ENCODE measurements around the gene TLE5. TPM values are rescaled to one million over a fixed set of nuclear protein-coding genes. Genes with fewer than 3 reads are reported as not detected.
"Not testable (repeated sequence)": the region's sequence is repeated elsewhere in the genome, so short reads cannot be mapped to it uniquely, and the experiment has no call there.

The TLE5 gene
- total RNA-seq, 4 donors from 2014 or later = 502 to 905 (median 558) TPM

DNA sequence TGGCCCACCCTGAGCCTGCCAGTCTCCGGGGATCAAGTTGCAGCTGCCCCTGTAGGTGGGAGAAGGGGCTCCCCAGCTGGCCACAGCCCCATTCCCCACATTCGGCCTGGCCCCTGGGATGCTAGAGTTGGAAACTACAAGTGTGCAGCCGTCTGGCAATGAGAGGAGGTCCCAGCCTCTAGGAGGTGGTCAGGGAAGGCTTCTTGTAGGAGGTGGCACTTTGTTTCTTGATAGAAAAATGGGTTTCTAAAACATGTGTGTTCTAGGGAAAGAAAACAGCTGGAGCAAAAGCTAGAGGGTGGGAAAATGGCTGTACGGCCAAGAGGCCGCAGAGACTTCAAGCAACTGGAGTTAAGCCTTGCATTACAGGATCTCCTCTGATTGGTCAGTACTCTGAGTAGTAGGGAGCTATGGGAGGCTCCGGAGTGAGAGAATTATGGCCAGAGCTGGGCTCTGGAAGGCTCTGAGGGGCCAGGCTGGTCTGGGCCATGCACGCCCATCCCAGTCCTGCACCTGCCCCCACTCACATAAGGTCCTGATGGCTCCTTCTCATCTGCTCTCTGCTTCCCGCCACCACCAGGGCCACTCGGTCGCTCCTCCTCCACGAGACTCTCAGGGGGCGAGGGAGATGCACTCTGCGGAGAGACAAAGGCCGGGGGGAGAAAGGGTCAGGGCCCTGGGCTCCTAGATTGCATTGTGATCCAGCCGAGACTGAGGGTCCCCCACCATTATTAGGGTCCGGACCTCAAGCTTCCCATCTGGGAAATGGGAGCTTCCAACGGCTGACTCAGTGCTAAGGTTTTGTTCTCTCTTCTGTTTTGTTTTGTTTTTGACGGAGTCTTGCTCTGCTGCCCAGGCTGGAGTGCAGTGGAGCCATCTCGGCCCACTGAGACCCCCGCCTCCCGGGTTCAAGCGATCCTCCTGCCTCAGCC is 46.9 kb downstream of the TLE5 start:
- no peak for ATAC-seq
- Histone ChIP-seq H3K4me1 (no peaks in the 10 kb centered on the region), H3K4me3 (no peak overlapping the region), H3K27me3 (no peaks in the 10 kb centered on the region), H3K9me3 (no peaks in the 10 kb centered on the region), H3K36me3 (peaks cover 0 to 68% of the 10 kb centered on the region in 2 donors), H3K27ac (no peak overlapping the region)
- 84% methylated on average over 10 of the region's 22 CpGs; no CpG with 5 or more reads in 1 of the 2 donors for WGBS, 2 donors (ENCODE audit: low coverage in 1 of 2)
- TF ChIP-seq, protein P1, sequence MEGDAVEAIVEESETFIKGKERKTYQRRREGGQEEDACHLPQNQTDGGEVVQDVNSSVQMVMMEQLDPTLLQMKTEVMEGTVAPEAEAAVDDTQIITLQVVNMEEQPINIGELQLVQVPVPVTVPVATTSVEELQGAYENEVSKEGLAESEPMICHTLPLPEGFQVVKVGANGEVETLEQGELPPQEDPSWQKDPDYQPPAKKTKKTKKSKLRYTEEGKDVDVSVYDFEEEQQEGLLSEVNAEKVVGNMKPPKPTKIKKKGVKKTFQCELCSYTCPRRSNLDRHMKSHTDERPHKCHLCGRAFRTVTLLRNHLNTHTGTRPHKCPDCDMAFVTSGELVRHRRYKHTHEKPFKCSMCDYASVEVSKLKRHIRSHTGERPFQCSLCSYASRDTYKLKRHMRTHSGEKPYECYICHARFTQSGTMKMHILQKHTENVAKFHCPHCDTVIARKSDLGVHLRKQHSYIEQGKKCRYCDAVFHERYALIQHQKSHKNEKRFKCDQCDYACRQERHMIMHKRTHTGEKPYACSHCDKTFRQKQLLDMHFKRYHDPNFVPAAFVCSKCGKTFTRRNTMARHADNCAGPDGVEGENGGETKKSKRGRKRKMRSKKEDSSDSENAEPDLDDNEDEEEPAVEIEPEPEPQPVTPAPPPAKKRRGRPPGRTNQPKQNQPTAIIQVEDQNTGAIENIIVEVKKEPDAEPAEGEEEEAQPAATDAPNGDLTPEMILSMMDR (IDR thresholded peaks at IDR 0.05) = no peak
- no peak for TF ChIP-seq POLR2AphosphoS5 (IDR thresholded peaks at IDR 0.05)
- TF ChIP-seq POLR2A (IDR thresholded peaks at IDR 0.05) = no peak
- TF ChIP-seq EP300 (IDR thresholded peaks at IDR 0.05) = no peak

DNA sequence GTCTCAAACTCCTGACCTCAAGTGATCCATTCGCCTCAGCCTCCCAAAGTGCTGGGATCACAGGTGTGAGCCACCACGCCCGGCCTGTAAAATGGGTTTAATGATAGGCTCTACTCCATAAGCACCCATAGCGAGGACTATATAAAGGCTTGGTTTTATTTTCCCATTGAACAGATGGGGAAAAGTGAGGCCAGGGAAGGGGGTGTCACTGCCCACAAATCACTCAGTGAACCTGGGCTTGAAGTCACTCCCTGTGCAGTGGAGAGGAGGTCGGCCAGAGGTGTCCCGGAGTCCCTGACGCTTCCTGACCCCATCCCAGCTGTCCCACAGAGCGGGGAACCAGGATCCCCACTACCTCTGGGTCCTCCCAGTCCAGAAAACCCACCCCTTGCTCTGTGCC is 48.2 kb downstream of the TLE5 start:
- no peak for ATAC-seq
- WGBS, 2 donors (ENCODE audit: low coverage in 1 of 2) = 91% methylated on average over 5 of the region's 8 CpGs; no CpG with 5 or more reads in 1 of the 2 donors
- TF ChIP-seq EP300 (IDR thresholded peaks at IDR 0.05) (no peak), POLR2AphosphoS5 (IDR thresholded peaks at IDR 0.05) (no peak), POLR2A (IDR thresholded peaks at IDR 0.05) (no peak)
- TF ChIP-seq, protein P1 (IDR thresholded peaks at IDR 0.05) = no peak
- Histone ChIP-seq H3K4me1 (no peaks in the 10 kb centered on the region), H3K9me3 (no peaks in the 10 kb centered on the region), H3K36me3 (peaks cover 0 to 66% of the 10 kb centered on the region in 2 donors), H3K4me3 (no peak overlapping the region), H3K27ac (no peak overlapping the region), H3K27me3 (no peaks in the 10 kb centered on the region)

DNA sequence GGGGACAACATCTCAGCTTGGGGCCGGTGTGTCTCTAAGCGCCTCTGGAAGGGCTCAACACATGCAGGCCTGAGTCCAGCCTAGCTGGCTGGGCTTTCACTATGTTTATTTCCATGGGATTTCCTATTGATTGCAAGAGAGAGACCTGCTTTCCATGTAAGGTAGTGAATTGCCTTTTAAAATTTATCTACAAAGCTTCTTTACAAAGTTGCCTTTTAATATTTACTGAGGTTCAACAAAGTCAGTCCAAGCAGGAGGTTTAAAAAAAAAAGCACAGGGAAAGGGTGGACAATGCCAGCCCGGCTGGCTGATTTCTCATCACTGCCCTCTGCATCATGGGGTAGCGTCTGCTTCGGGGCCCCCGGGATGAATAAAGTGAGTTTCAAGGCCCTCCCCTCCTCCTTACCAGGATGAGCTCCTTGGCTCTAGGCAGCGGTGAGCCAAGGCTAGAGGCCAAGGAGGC is 49.0 kb downstream of the TLE5 start:
- no peaks in the 10 kb centered on the region for H3K27me3 ChIP-seq
- H3K36me3 ChIP-seq = peaks cover 0 to 70% of the 10 kb centered on the region in 2 donors
- 22 to 45% methylated on average over 2 to 6 of the region's 7 CpGs for WGBS, 2 donors (ENCODE audit: low coverage in 1 of 2)
- H3K4me1 ChIP-seq = no peaks in the 10 kb centered on the region
- H3K4me3 ChIP-seq = no peak overlapping the region
- ATAC-seq = no peak
- H3K27ac ChIP-seq = no peak overlapping the region
- H3K9me3 ChIP-seq = no peaks in the 10 kb centered on the region
- TF ChIP-seq EP300 (IDR thresholded peaks at IDR 0.05) (no peak), POLR2A (IDR thresholded peaks at IDR 0.05) (no peak), POLR2AphosphoS5 (IDR thresholded peaks at IDR 0.05) (no peak)
- TF ChIP-seq, protein P1 (IDR thresholded peaks at IDR 0.05) = no peak

DNA sequence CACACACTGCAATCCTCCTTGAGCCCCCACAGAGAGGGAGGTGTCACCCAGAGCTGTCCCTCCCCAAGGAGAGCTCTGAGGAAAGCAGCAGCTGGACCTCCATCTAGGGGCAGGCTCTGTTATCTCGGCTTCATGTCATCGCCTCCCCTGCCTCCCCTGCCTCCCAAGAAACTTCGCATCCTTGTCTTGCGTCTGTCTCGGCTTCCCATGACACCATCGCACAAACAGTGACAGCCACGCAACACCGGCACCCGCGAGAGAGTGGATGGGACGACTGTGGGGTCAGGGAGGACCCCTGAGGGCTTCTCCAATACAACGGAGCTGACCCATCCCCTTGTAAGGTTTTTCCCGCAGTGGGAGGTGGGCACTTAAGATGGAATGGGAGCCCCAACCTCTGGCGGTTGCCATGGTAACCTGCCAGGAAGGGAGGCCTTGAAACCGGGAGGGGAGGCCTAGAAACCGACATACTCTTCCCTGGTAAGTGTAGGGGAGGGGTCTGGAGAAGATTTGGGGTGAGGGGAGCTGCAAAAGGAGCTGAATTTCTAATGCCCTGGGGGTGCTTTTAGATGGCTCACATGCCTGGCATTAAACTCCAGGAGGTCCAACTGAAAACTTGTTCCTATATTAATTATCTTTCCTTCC is 49.6 kb downstream of the TLE5 start:
- 65 to 88% methylated on average over 2 to 4 of the region's 16 CpGs for WGBS, 2 donors (ENCODE audit: low coverage in 1 of 2)
- Histone ChIP-seq H3K4me1 (no peaks in the 10 kb centered on the region), H3K9me3 (no peaks in the 10 kb centered on the region), H3K27me3 (no peaks in the 10 kb centered on the region), H3K36me3 (peaks cover 0 to 76% of the 10 kb centered on the region in 2 donors), H3K4me3 (no peak overlapping the region), H3K27ac (no peak overlapping the region)
- no peak for ATAC-seq
- no peak for TF ChIP-seq EP300 (IDR thresholded peaks at IDR 0.05)
- TF ChIP-seq POLR2AphosphoS5 (IDR thresholded peaks at IDR 0.05) = no peak
- no peak for TF ChIP-seq POLR2A (IDR thresholded peaks at IDR 0.05)
- TF ChIP-seq, protein P1 (IDR thresholded peaks at IDR 0.05) = no peak

DNA sequence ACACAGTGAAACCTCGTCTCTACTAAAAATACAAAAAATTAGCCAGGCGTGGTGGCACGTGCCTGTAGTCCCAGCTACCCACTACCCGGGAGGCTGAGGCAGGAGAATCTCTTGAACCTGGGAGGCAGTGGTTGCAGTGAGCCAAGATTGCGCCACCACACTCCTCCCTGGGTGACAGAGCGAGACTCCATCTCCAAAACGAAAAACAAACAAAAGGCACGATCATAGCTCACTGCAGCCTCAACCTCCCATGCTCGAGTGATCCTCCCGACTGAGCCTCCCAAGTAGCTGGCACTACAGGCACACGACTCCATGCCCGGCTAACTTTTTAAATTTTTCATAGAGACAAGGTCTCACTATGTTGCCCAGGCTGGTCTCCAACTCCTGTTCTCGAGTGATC is 50.2 kb downstream of the TLE5 start:
- not testable (repeated sequence) for ATAC-seq, H3K4me3 ChIP-seq, H3K27ac ChIP-seq, H3K4me1 ChIP-seq, H3K9me3 ChIP-seq, H3K27me3 ChIP-seq
- peaks cover 0 to 83% of the 10 kb centered on the region in 2 donors for H3K36me3 ChIP-seq
- 91 to 95% methylated on average over 4 to 11 of the region's 13 CpGs for WGBS, 2 donors (ENCODE audit: low coverage in 1 of 2)

Measured in gastroesophageal sphincter (tissue), 4 donors.